Thoracic aorta (tissue), 2 donors: Measurements from ENCODE around the gene HEXD. TPM values are rescaled to one million over a fixed set of nuclear protein-coding genes. Genes with fewer than 3 reads are reported as not detected.

Experiments
- ATAC-seq: fragments of 150-250 bp; one replicate; pipeline ENCODE4 v1.8.0; 2017; ENCODE audit warnings: low read depth; ENCODE audit not compliant: insufficient number of reproducible peaks, low FRiP score
- DNase-seq: peaks from one replicate; pipeline ENCODE4 v3.0.0-alpha.2; 2020; ENCODE audit warnings: low spot score
- H3K27ac ChIP-seq, 2 donors: fragments of 200-600 bp; sonication (generic); 1 replicate in 1 of 2; 2 replicates in 1 of 2; pipeline ENCODE4 v1.5.1; 2016; ENCODE audit warnings: mild to moderate bottlenecking in 2 of 2, moderate library complexity in 2 of 2
- H3K27me3 ChIP-seq: fragments of 200-600 bp; sonication (generic); replicated peaks from 2 replicates; pipeline ENCODE4 v1.6.0; 2016; ENCODE audit warnings: mild to moderate bottlenecking; ENCODE audit not compliant: insufficient read depth
- H3K36me3 ChIP-seq: fragments of 200-600 bp; sonication (generic); one replicate; pipeline ENCODE4 v1.5.1; 2016
- H3K4me1 ChIP-seq, 2 donors: fragments of 200-600 bp; sonication (generic); 1 replicate in 1 of 2; 2 replicates in 1 of 2; pipeline versions ENCODE4 v1.5.1 to v1.6.0; 2016; ENCODE audit warnings: low read depth in 2 of 2, mild to moderate bottlenecking in 1 of 2; ENCODE audit not compliant: control insufficient read depth in 1 of 2
- H3K4me3 ChIP-seq: fragments of 200-600 bp; sonication (generic); 2 replicates; pipeline ENCODE4 v1.5.1; 2016; ENCODE audit warnings: mild to moderate bottlenecking
- H3K9me3 ChIP-seq: fragments of 200-600 bp; sonication (generic); 2 replicates; pipeline ENCODE4 v1.5.1; 2016
- total RNA-seq, 2 donors: library from RNA; depleted of rRNA; stranded (reverse); fragments of >200 nt; gene quantifications; one replicate each; pipeline versions ENCODE4 v1.1.0 to v1.2.3, GENCODE V29; 2016
- TF ChIP-seq, protein P1 (sequence below): fragments of 200-600 bp; sonication (generic); IDR thresholded peaks from one replicate; pipeline ENCODE4 v1.5.1; 2019; ENCODE audit warnings: antibody characterized with exemption

The HEXD gene
- total RNA-seq, 2 donors from 2014 or later, result 31.4 to 34.7 TPM

DNA sequence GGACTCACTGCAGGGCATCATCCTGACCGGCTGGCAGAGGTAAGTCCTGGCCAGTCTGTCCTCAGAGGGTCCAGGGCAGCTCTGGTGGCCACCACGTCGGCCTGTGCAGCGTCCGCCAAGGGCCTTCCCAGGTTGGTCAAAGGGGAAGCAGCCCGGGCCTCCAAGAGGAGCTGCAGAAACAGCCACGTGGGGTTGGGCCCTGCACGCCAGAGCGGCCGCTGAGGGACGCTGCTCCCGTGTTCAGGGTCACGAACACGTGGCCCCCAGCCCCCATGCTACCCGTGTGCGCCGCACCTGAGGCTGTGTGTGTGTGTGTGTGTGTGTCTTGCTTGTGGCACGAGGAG, 19.1 kb downstream of the HEXD start:
- Histone ChIP-seq H3K4me3 (no peak overlapping the region), H3K4me1 (no peaks in the 10 kb centered on the region), H3K36me3 (peaks cover 8% of the 10 kb centered on the region), H3K9me3 (no peaks in the 10 kb centered on the region), H3K27me3 (no peaks in the 10 kb centered on the region), H3K27ac (no peak overlapping the region)
- TF ChIP-seq, protein P1, sequence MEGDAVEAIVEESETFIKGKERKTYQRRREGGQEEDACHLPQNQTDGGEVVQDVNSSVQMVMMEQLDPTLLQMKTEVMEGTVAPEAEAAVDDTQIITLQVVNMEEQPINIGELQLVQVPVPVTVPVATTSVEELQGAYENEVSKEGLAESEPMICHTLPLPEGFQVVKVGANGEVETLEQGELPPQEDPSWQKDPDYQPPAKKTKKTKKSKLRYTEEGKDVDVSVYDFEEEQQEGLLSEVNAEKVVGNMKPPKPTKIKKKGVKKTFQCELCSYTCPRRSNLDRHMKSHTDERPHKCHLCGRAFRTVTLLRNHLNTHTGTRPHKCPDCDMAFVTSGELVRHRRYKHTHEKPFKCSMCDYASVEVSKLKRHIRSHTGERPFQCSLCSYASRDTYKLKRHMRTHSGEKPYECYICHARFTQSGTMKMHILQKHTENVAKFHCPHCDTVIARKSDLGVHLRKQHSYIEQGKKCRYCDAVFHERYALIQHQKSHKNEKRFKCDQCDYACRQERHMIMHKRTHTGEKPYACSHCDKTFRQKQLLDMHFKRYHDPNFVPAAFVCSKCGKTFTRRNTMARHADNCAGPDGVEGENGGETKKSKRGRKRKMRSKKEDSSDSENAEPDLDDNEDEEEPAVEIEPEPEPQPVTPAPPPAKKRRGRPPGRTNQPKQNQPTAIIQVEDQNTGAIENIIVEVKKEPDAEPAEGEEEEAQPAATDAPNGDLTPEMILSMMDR, result no peak
- ATAC-seq, result no peak
- no peak for DNase-seq

- ATAC-seq (no peak), DNase-seq (no peak)
- Histone ChIP-seq H3K4me1 (no peaks in the 10 kb centered on the region), H3K27me3 (no peaks in the 10 kb centered on the region), H3K36me3 (peaks cover 9% of the 10 kb centered on the region), H3K4me3 (no peak overlapping the region), H3K9me3 (no peaks in the 10 kb centered on the region), H3K27ac (no peak overlapping the region)
- TF ChIP-seq, protein P1, result no peak
Observed at GRCh38 chr17:82438401-82439193, 20.4 kb downstream of the HEXD start.

DNA sequence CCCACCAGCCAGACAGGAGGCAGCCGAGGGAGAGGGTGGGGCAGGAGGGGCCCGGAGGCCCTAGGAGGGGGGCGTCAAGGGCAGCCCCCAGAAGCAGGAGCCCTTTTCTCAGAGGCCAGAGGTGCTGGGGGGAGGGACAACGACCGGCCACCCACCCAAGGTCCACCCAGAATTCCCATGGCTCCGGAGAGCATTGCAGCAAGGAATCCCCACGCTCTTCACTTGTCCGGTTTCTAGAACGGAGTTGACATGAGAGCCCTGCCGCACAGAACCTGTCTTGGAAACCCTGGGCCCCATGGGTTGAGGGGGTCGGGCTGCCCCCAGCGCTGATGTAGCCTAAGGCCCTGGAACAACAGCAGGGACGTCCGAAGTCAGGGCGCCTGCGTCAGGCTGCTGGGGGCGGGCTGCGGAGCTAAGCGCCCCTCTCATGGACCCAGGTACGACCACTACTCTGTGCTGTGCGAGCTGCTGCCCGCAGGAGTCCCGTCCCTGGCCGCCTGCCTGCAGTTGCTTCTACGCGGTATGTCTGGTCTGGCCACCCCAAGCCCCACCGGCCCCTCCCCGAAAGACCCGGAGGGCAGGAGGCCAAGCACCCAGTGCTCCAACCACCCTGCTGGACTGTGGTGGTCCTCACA, 21.2 kb downstream of the HEXD start:
- DNase-seq, result no peak
- H3K36me3 ChIP-seq, result peaks cover 9% of the 10 kb centered on the region
- H3K4me3 ChIP-seq, result no peak overlapping the region

GRCh38 chr17:82439829-82440365, 21.8 kb downstream of the HEXD start:
- H3K27me3 ChIP-seq, result no peaks in the 10 kb centered on the region
- no peak overlapping the region for H3K4me3 ChIP-seq
- H3K27ac ChIP-seq, result no peak overlapping the region
- H3K36me3 ChIP-seq, result peaks cover 9% of the 10 kb centered on the region
- no peak for ATAC-seq
- DNase-seq, result no peak
- no peaks in the 10 kb centered on the region for H3K9me3 ChIP-seq
- TF ChIP-seq, protein P1, result no peak
- H3K4me1 ChIP-seq, result no peaks in the 10 kb centered on the region

More for the DNA sequence above, 21.2 kb downstream of the HEXD start:
- H3K4me1 ChIP-seq, result no peaks in the 10 kb centered on the region
- H3K27me3 ChIP-seq, result no peaks in the 10 kb centered on the region
- H3K9me3 ChIP-seq, result no peaks in the 10 kb centered on the region
- ATAC-seq, result no peak
- TF ChIP-seq, protein P1, result no peak
- no peak overlapping the region for H3K27ac ChIP-seq

GRCh38 chr17:82440469-82440981, 22.4 kb downstream of the HEXD start:
- TF ChIP-seq, protein P1, result no peak
- no peak overlapping the region for H3K27ac ChIP-seq
- ATAC-seq, result no peak
- H3K4me3 ChIP-seq, result no peak overlapping the region
- no peak for DNase-seq
- no peaks in the 10 kb centered on the region for H3K27me3 ChIP-seq
- H3K9me3 ChIP-seq, result no peaks in the 10 kb centered on the region
- peaks cover 5 to 6% of the 10 kb centered on the region in 2 donors for H3K4me1 ChIP-seq
- peaks cover 9% of the 10 kb centered on the region for H3K36me3 ChIP-seq
